Lower leg skin (tissue), 3 donors: ENCODE measurements around the gene P2RX1.

ENCODE experiments used
- POLR2A ChIP-seq, 2 donors: fragments of 450-650 bp; IDR thresholded peaks; one replicate each; pipeline ENCODE4 v1.6.1; 2016 to 2017; ENCODE audit warnings: antibody characterized with exemption in 2 of 2, mild to moderate bottlenecking in 1 of 2, moderate library complexity in 1 of 2
- TF ChIP-seq, protein P1 (sequence below), 3 donors: fragments of 450-650 bp; IDR thresholded peaks; one replicate each; pipeline ENCODE4 v1.5.1; 2016; ENCODE audit warnings: antibody characterized with exemption in 3 of 3, mild to moderate bottlenecking in 3 of 3, moderate library complexity in 2 of 3

DNA sequence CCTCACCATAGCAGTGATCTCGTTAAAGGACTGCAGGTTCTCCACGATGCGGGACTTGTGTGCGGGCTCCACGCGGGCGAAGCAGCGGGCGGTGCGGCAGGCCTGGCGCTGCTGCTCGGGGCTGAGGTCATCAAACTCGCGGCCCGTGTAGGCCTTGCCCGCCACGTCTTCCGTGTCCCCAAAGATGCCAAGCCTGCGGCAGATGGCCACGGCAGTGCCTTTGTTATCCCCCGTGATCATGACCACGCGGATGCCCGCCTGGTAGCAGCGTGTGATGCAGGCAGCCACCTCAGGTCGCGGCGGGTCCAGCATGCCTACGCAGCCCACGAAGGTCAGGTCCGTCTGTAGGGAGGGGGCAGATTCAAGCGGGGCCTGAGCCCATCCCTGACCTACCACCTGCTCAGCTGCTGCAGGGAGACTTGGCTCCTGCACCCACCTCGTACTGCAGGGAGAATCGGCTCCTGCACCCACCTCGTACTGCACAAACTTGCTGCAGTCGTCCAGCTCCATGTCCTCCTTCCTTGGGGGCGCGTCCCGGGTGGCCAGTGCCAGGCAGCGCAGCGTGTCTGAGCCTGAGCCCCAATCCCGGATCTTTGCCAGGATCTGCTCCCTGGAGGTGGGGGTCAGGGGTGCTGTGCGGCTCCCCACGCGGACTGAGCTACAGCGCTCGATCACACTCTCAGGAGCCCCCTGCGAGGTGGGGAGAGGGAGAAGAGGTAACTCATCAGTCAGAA lies 24.9 kb upstream of the P2RX1 start:
- no peak for TF ChIP-seq POLR2A (IDR thresholded peaks at IDR 0.05)
- TF ChIP-seq, protein P1, sequence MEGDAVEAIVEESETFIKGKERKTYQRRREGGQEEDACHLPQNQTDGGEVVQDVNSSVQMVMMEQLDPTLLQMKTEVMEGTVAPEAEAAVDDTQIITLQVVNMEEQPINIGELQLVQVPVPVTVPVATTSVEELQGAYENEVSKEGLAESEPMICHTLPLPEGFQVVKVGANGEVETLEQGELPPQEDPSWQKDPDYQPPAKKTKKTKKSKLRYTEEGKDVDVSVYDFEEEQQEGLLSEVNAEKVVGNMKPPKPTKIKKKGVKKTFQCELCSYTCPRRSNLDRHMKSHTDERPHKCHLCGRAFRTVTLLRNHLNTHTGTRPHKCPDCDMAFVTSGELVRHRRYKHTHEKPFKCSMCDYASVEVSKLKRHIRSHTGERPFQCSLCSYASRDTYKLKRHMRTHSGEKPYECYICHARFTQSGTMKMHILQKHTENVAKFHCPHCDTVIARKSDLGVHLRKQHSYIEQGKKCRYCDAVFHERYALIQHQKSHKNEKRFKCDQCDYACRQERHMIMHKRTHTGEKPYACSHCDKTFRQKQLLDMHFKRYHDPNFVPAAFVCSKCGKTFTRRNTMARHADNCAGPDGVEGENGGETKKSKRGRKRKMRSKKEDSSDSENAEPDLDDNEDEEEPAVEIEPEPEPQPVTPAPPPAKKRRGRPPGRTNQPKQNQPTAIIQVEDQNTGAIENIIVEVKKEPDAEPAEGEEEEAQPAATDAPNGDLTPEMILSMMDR (IDR thresholded peaks at IDR 0.05) = no peak
